GM12801 (cell line): ENCODE measurements around the gene NAGPA.

Source experiments
- CTCF ChIP-seq: IDR thresholded peaks from one replicate; pipeline ENCODE4 v1.5.1; 2011; ENCODE audit warnings: control low read depth; ENCODE audit not compliant: insufficient read length; ENCODE audit errors: extremely low read depth

Gene NAGPA

DNA sequence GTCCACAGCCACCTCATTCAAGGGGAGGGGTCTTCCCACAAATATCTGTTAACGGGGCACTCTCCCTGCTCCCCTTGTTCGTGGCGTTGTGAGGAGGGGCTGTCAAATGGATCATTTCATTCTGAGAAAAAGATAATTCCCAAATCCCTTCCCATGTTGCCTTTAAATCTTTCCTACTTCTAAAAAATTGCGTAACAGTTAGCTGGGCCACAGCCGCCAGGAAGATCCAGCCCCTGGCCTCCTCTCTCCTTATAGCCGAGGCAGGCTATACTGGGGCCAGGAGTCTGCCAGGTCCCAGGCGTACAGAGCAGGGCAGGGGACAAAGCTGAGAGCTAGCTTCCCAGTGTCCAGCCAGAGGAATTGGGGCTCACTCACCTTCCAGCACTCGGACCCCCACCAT is 31.6 kb upstream of the NAGPA start:
- no peak for TF ChIP-seq CTCF

DNA sequence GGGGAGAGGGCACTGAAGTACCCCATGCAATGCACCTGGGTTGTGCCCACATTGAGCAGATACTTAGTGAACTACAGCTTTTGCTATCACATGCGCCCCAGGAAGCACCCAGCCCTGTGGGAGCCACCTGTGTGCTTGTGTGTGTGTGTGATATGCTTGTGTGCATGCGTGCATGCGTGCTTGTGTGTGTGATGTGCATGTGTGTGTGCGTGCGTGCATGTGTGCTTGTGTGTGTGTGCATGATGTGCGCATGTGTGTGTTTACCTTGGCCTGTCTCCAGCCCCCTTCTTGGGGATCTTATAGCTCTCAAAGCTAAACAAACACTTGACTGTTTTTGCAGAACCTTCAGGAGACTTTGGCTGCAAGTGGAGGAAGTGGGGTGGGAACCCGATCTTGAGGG is 31.2 kb upstream of the NAGPA start:
- no peak for TF ChIP-seq CTCF

DNA sequence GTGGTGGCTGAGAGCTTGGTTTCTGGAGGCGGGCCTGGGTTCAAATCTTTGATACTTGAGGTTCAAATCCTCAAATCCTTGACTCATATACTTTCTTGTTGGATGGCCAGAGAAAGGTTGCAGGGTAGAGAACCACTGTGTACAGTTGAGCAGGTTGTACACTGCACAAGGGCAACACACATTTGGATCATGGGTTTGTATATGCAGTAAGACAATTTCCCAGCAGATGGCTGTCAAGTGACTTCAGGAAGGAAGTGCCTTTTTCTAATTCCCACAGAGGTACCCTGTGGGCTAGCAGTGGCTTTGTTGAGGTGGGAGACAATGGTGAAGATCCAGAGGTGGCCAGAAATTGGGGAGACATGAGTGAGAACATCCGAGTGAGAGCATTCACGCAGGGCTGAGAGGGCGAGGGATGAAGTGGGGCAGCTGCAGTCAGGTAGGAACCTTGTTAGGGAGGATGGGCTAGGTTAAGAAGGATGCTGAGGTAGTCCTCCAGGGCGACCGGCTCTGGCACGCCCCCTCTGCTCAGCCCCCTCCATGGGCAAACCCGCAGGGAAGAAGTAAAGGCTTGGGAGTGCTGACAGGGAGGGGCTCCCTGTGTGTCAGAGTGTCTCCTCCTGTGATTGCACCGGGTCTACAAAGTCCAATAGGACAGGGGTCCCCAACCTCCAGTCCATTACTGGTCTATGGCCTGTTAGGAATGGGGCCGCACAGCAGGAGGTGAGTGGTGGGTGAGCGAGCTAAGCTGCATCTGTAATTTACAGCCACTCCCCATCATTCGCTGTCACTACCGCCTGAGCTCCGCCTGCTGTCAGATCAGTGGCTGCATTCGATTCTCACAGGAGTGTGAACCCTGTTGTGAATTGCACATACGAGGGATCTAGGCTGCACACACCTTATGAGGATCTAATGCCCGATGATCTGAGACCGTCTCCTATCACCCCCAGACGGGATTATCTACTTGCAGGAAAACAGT is 29.3 kb upstream of the NAGPA start:
- TF ChIP-seq CTCF = no peak

- no peak for TF ChIP-seq CTCF
These were observed 28.3 kb upstream of the NAGPA start for GRCh38 chr16:5062051-5062450.

DNA sequence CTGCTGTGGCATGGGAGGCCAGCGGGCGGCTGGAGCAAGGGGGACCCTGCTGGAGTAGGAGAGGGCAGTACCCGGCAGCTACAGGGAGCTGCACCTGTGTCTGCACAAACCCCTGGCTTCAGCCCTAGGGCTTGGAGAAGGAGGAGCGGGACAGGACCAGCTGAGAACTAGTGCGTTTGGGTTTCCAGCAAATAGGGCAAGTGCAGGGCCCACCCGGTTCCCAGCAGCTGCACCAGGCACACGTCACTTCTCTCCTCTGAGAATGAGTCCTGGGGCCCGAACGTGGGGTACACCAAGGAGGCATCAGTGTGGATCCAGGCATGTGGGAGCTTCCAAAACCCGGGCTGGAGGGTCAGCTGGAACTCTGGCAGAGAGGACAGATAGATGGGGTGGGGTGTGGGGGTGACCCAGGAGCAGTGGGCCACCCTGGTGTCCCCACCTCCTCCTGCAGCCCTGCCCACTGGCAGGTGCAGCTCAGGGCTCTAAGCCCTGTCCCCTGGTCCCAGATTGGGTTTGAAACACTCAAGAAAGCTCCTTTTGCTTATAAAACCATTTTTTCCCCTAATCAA is 26.4 kb upstream of the NAGPA start:
- no peak for TF ChIP-seq CTCF

DNA sequence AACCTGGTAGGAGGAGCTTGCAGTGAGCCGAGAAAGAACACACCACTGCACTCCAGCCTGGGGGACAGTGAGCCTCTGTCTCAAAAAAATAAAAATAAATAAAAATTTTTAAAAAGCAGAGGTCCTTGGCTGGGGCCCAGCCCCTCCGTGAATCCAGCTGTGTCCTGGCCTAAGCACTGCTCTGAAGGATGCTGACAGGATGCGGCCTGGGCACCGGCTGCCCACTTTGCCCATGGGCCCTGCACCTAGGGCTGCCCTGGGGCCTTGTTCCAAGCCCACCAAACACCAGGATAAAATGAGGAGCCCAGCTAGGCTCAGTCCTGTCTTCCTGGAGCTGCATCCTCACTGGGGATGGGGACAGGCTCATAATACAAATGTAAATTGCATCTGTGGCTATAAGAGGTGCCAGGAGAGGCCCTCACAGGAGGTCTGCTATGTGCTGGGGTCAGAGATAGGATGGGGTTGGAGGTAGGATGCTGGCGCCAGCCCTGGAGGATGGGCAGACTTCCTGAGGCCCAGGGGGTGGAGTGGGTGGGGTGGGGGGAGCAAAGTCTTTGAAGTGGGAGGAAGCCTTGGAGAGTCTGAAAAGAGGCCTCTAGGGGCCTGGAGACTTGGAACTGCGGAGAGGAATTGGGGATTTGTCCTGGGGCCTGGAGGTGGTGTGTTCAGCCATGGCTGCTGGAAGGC is 25.8 kb upstream of the NAGPA start:
- TF ChIP-seq CTCF = no peak

DNA sequence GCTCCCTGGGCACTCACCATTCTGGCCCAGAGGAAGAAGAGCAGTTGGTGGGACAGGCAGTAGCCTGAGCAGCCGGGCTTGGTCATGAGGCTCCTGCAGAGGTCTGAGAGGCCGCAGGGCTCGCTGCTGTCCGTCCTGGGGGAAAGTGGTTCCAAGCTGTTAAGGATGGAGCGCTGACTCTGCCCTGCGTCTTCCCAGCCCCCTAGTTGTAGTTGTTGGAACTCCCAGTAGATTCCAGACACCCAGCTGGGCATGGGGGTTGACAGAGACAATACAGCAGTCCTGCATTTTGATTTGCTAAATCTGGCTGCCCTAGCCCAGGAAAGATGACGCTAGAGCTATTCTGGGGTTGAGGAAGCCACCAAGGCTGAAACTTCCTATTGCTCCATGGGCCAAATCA is 24.7 kb upstream of the NAGPA start:
- TF ChIP-seq CTCF = no peak
